Peyer's patch (tissue), 4 donors: ENCODE results near the gene BICRAL. TPM values are rescaled to one million over a fixed set of nuclear protein-coding genes. Genes with fewer than 3 reads are reported as not detected.
A peak's percentile ranks its signal among the peaks of the same experiment; 100 is the strongest.

Source experiments
- DNase-seq, 3 donors: peaks; one replicate each; pipeline ENCODE4 v3.0.0-alpha.2; 2017 to 2019
- H3K27ac ChIP-seq, 4 donors: fragments of 200-600 bp; sonication (generic); one replicate each; pipeline ENCODE4 v1.5.1; 2016 to 2019
- H3K27me3 ChIP-seq, 2 donors: fragments of 200-600 bp; sonication (generic); one replicate each; pipeline ENCODE4 v1.5.1; 2019
- H3K36me3 ChIP-seq, 3 donors: fragments of 200-600 bp; sonication (generic); one replicate each; pipeline ENCODE4 v1.5.1; 2016 to 2019
- H3K4me1 ChIP-seq, 4 donors: fragments of 200-600 bp; sonication (generic); one replicate each; pipeline ENCODE4 v1.5.1; 2016 to 2019
- H3K4me3 ChIP-seq, 4 donors: fragments of 200-600 bp; sonication (generic); 1 replicate in 3 of 4; 2 replicates in 1 of 4; pipeline ENCODE4 v1.5.1; 2016 to 2019; ENCODE audit warnings: mild to moderate bottlenecking in 1 of 4
- H3K9me3 ChIP-seq, 4 donors: fragments of 200-600 bp; sonication (generic); one replicate each; pipeline ENCODE4 v1.5.1; 2016 to 2019; ENCODE audit warnings: mild to moderate bottlenecking in 1 of 4
- CTCF ChIP-seq, 6 experiments: fragments of 450-650 bp in 4 of 6; fragments of 200-600 bp in 2 of 6; sonication (generic) in 1 of 6; IDR thresholded peaks; one replicate each; pipeline ENCODE4 v1.5.1; 2017 to 2019; ENCODE audit warnings: antibody characterized with exemption in 6 of 6, mild to moderate bottlenecking in 3 of 6, moderate library complexity in 1 of 6
- POLR2A ChIP-seq, 2 donors: fragments of 450-650 bp; IDR thresholded peaks; one replicate each; pipeline ENCODE4 v1.5.1; 2017; ENCODE audit warnings: antibody characterized with exemption in 2 of 2, mild to moderate bottlenecking in 2 of 2, moderate library complexity in 2 of 2
- total RNA-seq, 4 donors: library from RNA; depleted of rRNA; stranded (reverse); fragments of >200 nt; gene quantifications; one replicate each; pipeline ENCODE4 v1.1.0, GENCODE V29; 2016

BICRAL gene
- total RNA-seq, 4 donors from 2014 or later, result 15.3 to 20.1 (median 17.1) TPM

- TF ChIP-seq POLR2A (IDR thresholded peaks at IDR 0.05) (no peak), CTCF (IDR thresholded peaks at IDR 0.05) (no peak)
- no peak for DNase-seq
- Histone ChIP-seq H3K9me3 (no peaks in the 10 kb centered on the region), H3K27me3 (no peaks in the 10 kb centered on the region), H3K4me3 (no peak overlapping the region), H3K36me3 (peaks cover 0 to 68% (median 0%) of the 10 kb centered on the region in 3 donors), H3K27ac (no peak overlapping the region), H3K4me1 (no peaks in the 10 kb centered on the region)
Measured at GRCh38 chr6:42829561-42830092, 47.8 kb downstream of the BICRAL start.

GRCh38 chr6:42831237-42831636, 49.4 kb downstream of the BICRAL start:
- H3K27me3 ChIP-seq, result no peaks in the 10 kb centered on the region
- H3K36me3 ChIP-seq, result peaks cover 0 to 59% (median 0%) of the 10 kb centered on the region in 3 donors
- no peak for TF ChIP-seq CTCF (IDR thresholded peaks at IDR 0.05)
- H3K4me3 ChIP-seq, result no peak overlapping the region
- H3K27ac ChIP-seq, result no peak overlapping the region
- no peaks in the 10 kb centered on the region for H3K4me1 ChIP-seq
- no peaks in the 10 kb centered on the region for H3K9me3 ChIP-seq
- DNase-seq, result no peak

- no peaks in the 10 kb centered on the region for H3K9me3 ChIP-seq
- TF ChIP-seq CTCF (IDR thresholded peaks at IDR 0.05), result no peak
- TF ChIP-seq POLR2A (IDR thresholded peaks at IDR 0.05), result no peak
- H3K4me1 ChIP-seq, result no peaks in the 10 kb centered on the region
- H3K27ac ChIP-seq, result no peak overlapping the region
- H3K27me3 ChIP-seq, result no peaks in the 10 kb centered on the region
- H3K4me3 ChIP-seq, result no peak overlapping the region
- DNase-seq, result no peak
- H3K36me3 ChIP-seq, result peaks cover 0 to 39% (median 0%) of the 10 kb centered on the region in 3 donors
Measured at GRCh38 chr6:42834056-42834455, 52.2 kb downstream of the BICRAL start.

GRCh38 chr6:42841844-42842584, 60.2 kb downstream of the BICRAL start:
- H3K4me3 ChIP-seq, result no peak overlapping the region
- TF ChIP-seq CTCF (IDR thresholded peaks at IDR 0.05), result no peak
- no peak for TF ChIP-seq POLR2A (IDR thresholded peaks at IDR 0.05)
- H3K4me1 ChIP-seq, result peaks cover 0 to 8% (median 0%) of the 10 kb centered on the region in 4 donors
- H3K9me3 ChIP-seq, result no peaks in the 10 kb centered on the region
- DNase-seq, result no peak
- no peak overlapping the region for H3K27ac ChIP-seq
- peaks cover 0 to 10% (median 0%) of the 10 kb centered on the region in 3 donors for H3K36me3 ChIP-seq
- no peaks in the 10 kb centered on the region for H3K27me3 ChIP-seq

- Histone ChIP-seq H3K27ac (peak overlapping the region in 1 of 4 donors; percentile 45), H3K36me3 (peaks cover 0 to 5% (median 0%) of the 10 kb centered on the region in 3 donors), H3K4me1 (peaks cover 0 to 8% (median 0%) of the 10 kb centered on the region in 4 donors), H3K27me3 (no peaks in the 10 kb centered on the region), H3K4me3 (no peak overlapping the region), H3K9me3 (no peaks in the 10 kb centered on the region)
- DNase-seq, result peak in 2 of 3 donors; percentile 53 to 68
- no peak for TF ChIP-seq POLR2A (IDR thresholded peaks at IDR 0.05)
- TF ChIP-seq CTCF (IDR thresholded peaks at IDR 0.05), result peak in 2 of 6 experiments; percentile 18 to 22
Measured at GRCh38 chr6:42845327-42845694, 63.5 kb downstream of the BICRAL start.
